GM12875 (cell line): Measurements from ENCODE around the gene KLF1.

Experiments used
- H3K4me3 ChIP-seq: one replicate; pipeline ENCODE4 v1.5.1; 2011; ENCODE audit warnings: low read depth, low read length, control low read depth
- CTCF ChIP-seq: IDR thresholded peaks from 2 replicates; pipeline ENCODE4 v1.5.1; 2011; ENCODE audit warnings: low read depth, mild to moderate bottlenecking, control low read depth, inconsistent platforms, low read length, moderate library complexity, borderline replicate concordance; ENCODE audit not compliant: insufficient read depth

The KLF1 gene

GRCh38 chr19:12843999-12844732 lies 42.8 kb downstream of the KLF1 start:
- H3K4me3 ChIP-seq: no peak overlapping the region
- no peak for TF ChIP-seq CTCF

- TF ChIP-seq CTCF: no peak
These were observed 43.7 kb downstream of the KLF1 start for GRCh38 chr19:12843328-12843727.

GRCh38 chr19:12842511-12842910 lies 44.5 kb downstream of the KLF1 start:
- no peak overlapping the region for H3K4me3 ChIP-seq
- no peak for TF ChIP-seq CTCF

More at GRCh38 chr19:12843328-12843727, 43.7 kb downstream of the KLF1 start:
- H3K4me3 ChIP-seq: no peak overlapping the region

GRCh38 chr19:12841094-12841493 lies 45.9 kb downstream of the KLF1 start:
- H3K4me3 ChIP-seq: no peak overlapping the region
- no peak for TF ChIP-seq CTCF

- TF ChIP-seq CTCF: no peak
- no peak overlapping the region for H3K4me3 ChIP-seq
These were observed 46.6 kb downstream of the KLF1 start for GRCh38 chr19:12840091-12841079.

- no peak for TF ChIP-seq CTCF
These were observed 47.9 kb downstream of the KLF1 start for GRCh38 chr19:12838886-12839756.

More at GRCh38 chr19:12838886-12839756, 47.9 kb downstream of the KLF1 start:
- H3K4me3 ChIP-seq: no peak overlapping the region
